GM12878 (cell line): ENCODE data around the gene CEP128. TPM values are rescaled to one million over a fixed set of nuclear protein-coding genes. Genes with fewer than 3 reads are reported as not detected.

Source experiments
- ATAC-seq: fragments of 200-7000 bp; cut with Tn5 transposase; 3 replicates; pipeline ENCODE4 v1.9.1; 2020; ENCODE audit warnings: mild to moderate bottlenecking, moderate library complexity
- BruUV-seq: library from RNA; stranded (reverse); fragments of 400-500 nt; replicated peaks from 2 replicates; lab custom pipeline; 2021; lab: Mats Ljungman, UMichigan
- CTCF ChIA-PET: fragments of 300-600 bp; sonication (Branson Sonifier 250); formaldehyde crosslinking; extraction: SDS; loops from one replicate; lab custom pipeline; 2021; ENCODE audit warnings: inconsistent platforms; lab: Yijun Ruan, JAX
- POLR2A ChIA-PET: fragments of 350-600 bp; formaldehyde crosslinking; extraction: SDS; loops from one replicate; lab custom pipeline; 2021; ENCODE audit warnings: inconsistent platforms; lab: Charles Lee
- RAD21 ChIA-PET: fragments of 300-600 bp; sonication (Branson Sonifier 250); formaldehyde crosslinking; loops from one replicate; lab custom pipeline; 2023; ENCODE audit warnings: antibody characterized with exemption; ENCODE audit not compliant: unreplicated experiment; lab: Charles Lee
- SMC1A ChIA-PET: fragments of 300-600 bp; sonication (Branson Sonifier 250); formaldehyde crosslinking; loops from one replicate; lab custom pipeline; 2023; ENCODE audit not compliant: unreplicated experiment, uncharacterized antibody; lab: Charles Lee
- DNase-seq: peaks from one replicate; pipeline ENCODE4 v3.0.0-alpha.2; 2011; ENCODE audit warnings: low read depth, low spot score
- FAIRE-seq: peaks from 3 replicates; lab custom pipeline; 2011; peaks lifted over from hg19 to GRCh38; lab: Jason Lieb, UNC
- H2AFZ ChIP-seq: 2 replicates; pipeline ENCODE4 v1.6.0; 2011; ENCODE audit warnings: low read depth, low read length, control low read depth; ENCODE audit not compliant: control insufficient read depth
- H3K27ac ChIP-seq: 2 replicates; pipeline ENCODE4 v1.5.1; 2011; ENCODE audit warnings: control low read depth; ENCODE audit not compliant: control insufficient read depth, insufficient read depth
- H3K27me3 ChIP-seq, 2 experiments: replicated peaks in 1 of 2; 2 replicates each; pipeline versions ENCODE4 v1.6.0 to v1.6.1; 2011; ENCODE audit warnings: low read length in 1 of 2; ENCODE audit not compliant: control insufficient read depth in 2 of 2, insufficient read depth in 2 of 2
- H3K36me3 ChIP-seq, 2 experiments: 2 replicates each; pipeline ENCODE4 v1.5.1; 2011; ENCODE audit warnings: low read length in 1 of 2; ENCODE audit not compliant: control insufficient read depth in 2 of 2, insufficient read depth in 2 of 2
- H3K4me1 ChIP-seq: 2 replicates; pipeline ENCODE4 v1.6.1; 2011; ENCODE audit warnings: mild to moderate bottlenecking, low read length, moderate library complexity, mixed read lengths; ENCODE audit not compliant: control insufficient read depth, insufficient read depth
- H3K4me2 ChIP-seq: 2 replicates; pipeline ENCODE4 v1.6.0; 2011; ENCODE audit warnings: control low read depth; ENCODE audit not compliant: control insufficient read depth, insufficient read depth
- H3K4me3 ChIP-seq: fragments of 200-600 bp; sonication (generic); 2 replicates; pipeline ENCODE4 v1.5.1; 2016
- H3K79me2 ChIP-seq: 2 replicates; pipeline ENCODE4 v1.6.0; 2011; ENCODE audit warnings: low read length; ENCODE audit not compliant: control insufficient read depth, insufficient read depth
- H3K9ac ChIP-seq: 2 replicates; pipeline ENCODE4 v1.8.0; 2011; ENCODE audit warnings: low read length, control low read depth, mixed read lengths; ENCODE audit not compliant: control insufficient read depth, insufficient read depth
- H3K9me3 ChIP-seq: replicated peaks from 3 replicates; pipeline ENCODE4 v1.5.1; 2011; ENCODE audit warnings: mild to moderate bottlenecking, low read length; ENCODE audit not compliant: control insufficient read depth, insufficient read depth
- H4K20me1 ChIP-seq: 2 replicates; pipeline ENCODE4 v1.6.0; 2011; ENCODE audit not compliant: control insufficient read depth, insufficient read depth
- ATF2 ChIP-seq: IDR thresholded peaks from 2 replicates; pipeline ENCODE4 v1.6.1; 2012; ENCODE audit warnings: low read length, inconsistent platforms
- CBX5 ChIP-seq: sonication (generic); IDR thresholded peaks from 2 replicates; pipeline ENCODE4 v1.6.1; 2016; ENCODE audit warnings: low read depth, moderate library complexity, mild to moderate bottlenecking, inconsistent platforms
- CEBPZ ChIP-seq: fragments of 150-350 bp; IDR thresholded peaks from 2 replicates; pipeline ENCODE4 v1.6.1; 2016; ENCODE audit warnings: low read depth, low read length
- MLLT1 ChIP-seq: fragments of 450-650 bp; IDR thresholded peaks from 2 replicates; pipeline ENCODE4 v1.6.1; 2016; ENCODE audit warnings: mild to moderate bottlenecking
- POLR2A ChIP-seq: IDR thresholded peaks from 2 replicates; pipeline ENCODE4 v1.6.1; 2011; ENCODE audit warnings: low read depth, mild to moderate bottlenecking, low read length
- RAD51 ChIP-seq: fragments of 450-650 bp; IDR thresholded peaks from 2 replicates; pipeline ENCODE4 v1.6.1; 2016; ENCODE audit warnings: moderate library complexity, mild to moderate bottlenecking, inconsistent platforms
- SMAD5 ChIP-seq: IDR thresholded peaks from 2 replicates; pipeline ENCODE4 v1.6.1; 2016; ENCODE audit warnings: antibody characterized with exemption, low read depth
- WGBS: methylation state at CpG from one replicate; pipeline ENCODE4 v1.1.6; 2016; ENCODE audit warnings: low lambda C conversion rate; ENCODE audit not compliant: insufficient replicate concordance, insufficient coverage; ENCODE audit errors: missing lambda C conversion rate; 5-methylcytosine and 5-hydroxymethylcytosine counted together
- in situ Hi-C: fragments of 300-500 bp; cut with MboI; formaldehyde crosslinking; loops from 9 replicates; pipeline ENCODE4 v1.14.3; 2018; ENCODE audit warnings: mixed read lengths
- intact Hi-C: fragments of 100-400 bp; cut with micrococcal nuclease; formaldehyde crosslinking; loops from one replicate; pipeline ENCODE4 v1.14.2; 2022; ENCODE audit not compliant: unreplicated experiment
- polyA plus RNA-seq, 11 experiments: library from polyadenylated mRNA; depleted of rRNA in 4 of 11; unstranded in 6 of 11; stranded (reverse) in 5 of 11; fragments of >200 nt; fragmentation: Nextera tagmentation in 4 of 11; fragmentation: Illumina TruSeq in 1 of 11; extraction: Ambion mirVana in 4 of 11; extraction: Trizol in 1 of 11; gene quantifications; 1 replicate in 1 of 11; 2 replicates in 10 of 11; pipeline versions ENCODE4 v1.2.1 to v1.2.3, GENCODE V29; 2011 to 2016; ENCODE audit warnings: inconsistent platforms in 2 of 11, missing spikeins in 2 of 11, low read depth in 1 of 11
- total RNA-seq, 4 experiments: library from RNA; depleted of rRNA in 3 of 4; stranded (reverse); fragments of >200 nt in 3 of 4; fragmentation: Illumina TruSeq in 1 of 4; extraction: Trizol in 1 of 4; gene quantifications; 2 replicates each; pipeline versions ENCODE4 v1.2.1 to v1.2.3, GENCODE V29; 2013 to 2021

The CEP128 gene
- total and polyA plus RNA-seq, 10 of the 15 experiments (the other 5 are each of a cell fraction or from before 2014, with no cell fraction given) = 1.1 to 6.7 (median 3.4) TPM

- TF ChIP-seq CEBPZ (no peak), MLLT1 (no peak), POLR2A (no peak), SMAD5 (no peak), RAD51 (no peak)
Observed at GRCh38 chr14:80762641-80763228, 178.8 kb downstream of the CEP128 start (continued).

GRCh38 chr14:80754696-80755095 lies 186.8 kb downstream of the CEP128 start:
- Histone ChIP-seq H2AFZ (no peak overlapping the region), H3K4me2 (no peak overlapping the region), H3K4me3 (no peak overlapping the region), H3K9ac (no peak overlapping the region), H3K9me3 (no peaks in the 10 kb centered on the region), H3K27me3 (no peaks in the 10 kb centered on the region), H3K79me2 (no peaks in the 10 kb centered on the region), H3K27ac (no peak overlapping the region), H3K4me1 (no peaks in the 10 kb centered on the region), H3K36me3 (no peaks in the 10 kb centered on the region), H4K20me1 (no peaks in the 10 kb centered on the region)
- no peak for ATAC-seq
- intact Hi-C loops = no loop called here
- TF ChIP-seq CBX5 (no peak), ATF2 (no peak)
- POLR2A ChIA-PET = no interaction called here
- CTCF ChIA-PET = no interaction called here
- RAD21 ChIA-PET = no interaction called here
- WGBS = 96% methylated on average over 7 of the region's 7 CpGs
- FAIRE-seq = no peak
- in situ Hi-C loops = no loop called here
- no TSS peak for BruUV-seq
- no peak for DNase-seq
- SMC1A ChIA-PET = no interaction called here
